SK-N-SH treated with all-trans-retinoic acid at 6 μM for 48 hours (cell line): ENCODE measurements around the gene CSNK1G1.

Experiments
- ARNTL ChIP-seq: fragments of 450-650 bp; formaldehyde crosslinking; IDR thresholded peaks from 2 replicates; pipeline ENCODE4 v1.5.0; 2020; ENCODE audit warnings: low read depth, mild to moderate bottlenecking, moderate library complexity, borderline replicate concordance
- BACH2 ChIP-seq: fragments of 250-450 bp; sonication (Bioruptor Pico); IDR thresholded peaks from 2 replicates; pipeline ENCODE4 v1.9.0; 2021; ENCODE audit warnings: mild to moderate bottlenecking, borderline replicate concordance
- CREB5 ChIP-seq: fragments of 250-450 bp; sonication (Bioruptor Pico); IDR thresholded peaks from 2 replicates; pipeline ENCODE4 v1.5.1; 2020; ENCODE audit warnings: low read depth, mild to moderate bottlenecking, moderate library complexity
- ISL1 ChIP-seq: fragments of 250-450 bp; sonication (Bioruptor Pico); IDR thresholded peaks from 2 replicates; pipeline ENCODE4 v2.1.2; 2022; ENCODE audit warnings: mild to moderate bottlenecking, moderate library complexity
- PATZ1 ChIP-seq: fragments of 250-450 bp; sonication (Bioruptor Pico); IDR thresholded peaks from 2 replicates; pipeline ENCODE4 v1.8.0; 2020; ENCODE audit warnings: mild to moderate bottlenecking, moderate library complexity, borderline replicate concordance
- RARB ChIP-seq: fragments of 250-450 bp; sonication (Bioruptor Pico); IDR thresholded peaks from 2 replicates; pipeline ENCODE4 v1.8.0; 2021; ENCODE audit warnings: mild to moderate bottlenecking, moderate library complexity
- TSHZ2 ChIP-seq: fragments of 250-450 bp; sonication (Bioruptor Pico); IDR thresholded peaks from 2 replicates; pipeline ENCODE4 v1.5.0; 2020; ENCODE audit warnings: mild to moderate bottlenecking, moderate library complexity
- ZNF565 ChIP-seq: fragments of 450-650 bp; formaldehyde crosslinking; conservative IDR thresholded peaks from 2 replicates; pipeline ENCODE4 v1.5.0; 2020; ENCODE audit warnings: low read depth, mild to moderate bottlenecking, moderate library complexity
- ZNF70 ChIP-seq: fragments of 450-650 bp; formaldehyde crosslinking; IDR thresholded peaks from 2 replicates; pipeline ENCODE4 v1.5.0; 2020; ENCODE audit warnings: mild to moderate bottlenecking, moderate library complexity
- ZNF8 ChIP-seq: fragments of 450-650 bp; formaldehyde crosslinking; IDR thresholded peaks from 2 replicates; pipeline ENCODE4 v1.5.0; 2020; ENCODE audit warnings: mild to moderate bottlenecking, moderate library complexity

GRCh38 chr15:64275934-64276333 lies 80.0 kb downstream of the CSNK1G1 start:
- TF ChIP-seq BACH2 (CRISPR knock-in tag) (no peak), PATZ1 (CRISPR knock-in tag) (no peak), RARB (CRISPR knock-in tag) (no peak), TSHZ2 (no peak), ARNTL (CRISPR knock-in tag) (no peak), ISL1 (no peak), CREB5 (no peak), ZNF70 (CRISPR knock-in tag) (no peak), ZNF565 (CRISPR knock-in tag) (no peak), ZNF8 (no peak)
